ENCODE results near the gene POLG2. TPM values are rescaled to one million over a fixed set of nuclear protein-coding genes. Genes with fewer than 3 reads are reported as not detected.

Gene POLG2
- total and polyA plus RNA-seq, 9 of the 15 experiments (the other 6 are each of a cell fraction or from before 2014, with no cell fraction given): 13.4 to 44.8 (median 37.0) TPM

DNA sequence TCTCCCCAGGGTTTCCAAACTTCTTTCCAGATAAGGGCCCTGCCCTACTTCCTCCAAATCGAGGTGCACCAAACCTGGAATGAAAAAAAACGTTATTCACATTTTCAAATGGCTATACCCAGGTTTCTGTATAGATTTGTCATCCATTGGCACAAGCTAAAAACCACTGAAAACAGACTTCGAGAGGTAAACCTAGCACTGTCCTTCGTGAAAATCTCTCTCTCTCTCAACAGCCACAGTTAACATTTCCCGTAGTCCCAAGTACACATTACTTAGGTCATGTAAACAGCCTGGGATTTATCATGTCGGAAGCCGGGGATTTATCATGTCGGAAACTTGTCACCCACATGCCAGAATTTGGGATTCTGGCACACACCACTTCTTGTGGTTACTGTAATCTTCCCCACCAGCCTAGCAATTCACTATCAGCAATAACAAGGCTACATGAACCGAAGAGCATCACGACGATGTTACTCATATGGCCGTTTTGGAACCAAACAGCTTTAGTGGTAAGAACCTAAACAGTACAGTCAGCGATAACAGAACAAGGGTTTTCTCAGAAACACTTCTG, 8.0 kb upstream of the POLG2 start (continued):
- TF ChIP-seq SIX5 (IDR thresholded peaks at IDR 0.05; ENCODE audit: borderline replicate concordance in 1 of 2, insufficient read depth in 1 of 2, low read depth in 1 of 2, low read length in 2 of 2) (no peak), CBFA2T3 (IDR thresholded peaks at IDR 0.05) (peak; percentile 88), CHD4 (IDR thresholded peaks at IDR 0.05; ENCODE audit: insufficient read depth, insufficient replicate concordance, low read depth, low read length, poor library complexity, severe bottlenecking) (no peak), ZNF830 (CRISPR knock-in tag; IDR thresholded peaks at IDR 0.05) (no peak), SMAD2 (IDR thresholded peaks at IDR 0.05; ENCODE audit: low read depth, low read length) (no peak), TRIM28 (IDR thresholded peaks at IDR 0.05) (peak; percentile 82), MAZ (CRISPR knock-in tag; conservative IDR thresholded peaks at IDR 0.05 in 1 of 2, IDR thresholded peaks at IDR 0.05 in 1 of 2) (no peak), NCOA2 (IDR thresholded peaks at IDR 0.05; ENCODE audit: partially characterized antibody in 2 of 2) (no peak), HDAC3 (IDR thresholded peaks at IDR 0.05; ENCODE audit: borderline replicate concordance, partially characterized antibody) (no peak), HNRNPUL1 (IDR thresholded peaks at IDR 0.05; ENCODE audit: low read length) (peak; percentile 89), ZNF253 (CRISPR knock-in tag; conservative IDR thresholded peaks at IDR 0.05) (no peak), FOXA1 (IDR thresholded peaks at IDR 0.05; ENCODE audit: borderline replicate concordance) (no peak), ARID1B (IDR thresholded peaks at IDR 0.05) (peak; percentile 75), ZZZ3 (IDR thresholded peaks at IDR 0.05) (no peak), DNMT1 (IDR thresholded peaks at IDR 0.05) (no peak), NR2C1 (IDR thresholded peaks at IDR 0.05) (no peak), NR2C1 (tag; IDR thresholded peaks at IDR 0.05) (0 out of 2 replicates have a peak, but pooled peaks have one; percentile 5), CREB1 (IDR thresholded peaks at IDR 0.05) (no peak), CREB1 (CRISPR knock-in tag; IDR thresholded peaks at IDR 0.05) (no peak), KDM5B (IDR thresholded peaks at IDR 0.05; ENCODE audit: insufficient replicate concordance, low read depth, low read length) (no peak), BRD4 (IDR thresholded peaks at IDR 0.05) (no peak), RBM39 (optimal IDR thresholded peaks at IDR 0.05; ENCODE audit: low read depth, low read length) (peak; percentile 42), ZNF3 (CRISPR knock-in tag; IDR thresholded peaks at IDR 0.05) (no peak), ZNF584 (CRISPR knock-in tag; IDR thresholded peaks at IDR 0.05; ENCODE audit: low read depth) (no peak), NRF1 (conservative IDR thresholded peaks at IDR 0.05 in 1 of 2, IDR thresholded peaks at IDR 0.05 in 1 of 2) (no peak), CBX3 (IDR thresholded peaks at IDR 0.05; ENCODE audit: borderline replicate concordance in 1 of 2, low read length in 2 of 2) (no peak), MTA3 (IDR thresholded peaks at IDR 0.05; ENCODE audit: borderline replicate concordance) (no peak), ATF7 (IDR thresholded peaks at IDR 0.05) (no peak)
- TF ChIP-seq, protein P1, sequence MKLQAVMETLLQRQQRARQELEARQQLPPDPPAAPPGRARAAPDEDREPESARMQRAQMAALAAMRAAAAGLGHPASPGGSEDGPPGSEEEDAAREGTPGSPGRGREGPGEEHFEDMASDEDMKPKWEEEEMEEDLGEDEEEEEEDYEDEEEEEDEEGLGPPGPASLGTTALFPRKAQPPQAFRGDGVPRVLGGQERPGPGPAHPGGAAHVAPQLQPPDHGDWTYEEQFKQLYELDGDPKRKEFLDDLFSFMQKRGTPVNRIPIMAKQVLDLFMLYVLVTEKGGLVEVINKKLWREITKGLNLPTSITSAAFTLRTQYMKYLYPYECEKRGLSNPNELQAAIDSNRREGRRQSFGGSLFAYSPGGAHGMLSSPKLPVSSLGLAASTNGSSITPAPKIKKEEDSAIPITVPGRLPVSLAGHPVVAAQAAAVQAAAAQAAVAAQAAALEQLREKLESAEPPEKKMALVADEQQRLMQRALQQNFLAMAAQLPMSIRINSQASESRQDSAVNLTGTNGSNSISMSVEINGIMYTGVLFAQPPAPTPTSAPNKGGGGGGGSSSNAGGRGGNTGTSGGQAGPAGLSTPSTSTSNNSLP (IDR thresholded peaks at IDR 0.05; ENCODE audit: borderline replicate concordance, low read depth, low read length): no peak
- TF ChIP-seq, protein P2, sequence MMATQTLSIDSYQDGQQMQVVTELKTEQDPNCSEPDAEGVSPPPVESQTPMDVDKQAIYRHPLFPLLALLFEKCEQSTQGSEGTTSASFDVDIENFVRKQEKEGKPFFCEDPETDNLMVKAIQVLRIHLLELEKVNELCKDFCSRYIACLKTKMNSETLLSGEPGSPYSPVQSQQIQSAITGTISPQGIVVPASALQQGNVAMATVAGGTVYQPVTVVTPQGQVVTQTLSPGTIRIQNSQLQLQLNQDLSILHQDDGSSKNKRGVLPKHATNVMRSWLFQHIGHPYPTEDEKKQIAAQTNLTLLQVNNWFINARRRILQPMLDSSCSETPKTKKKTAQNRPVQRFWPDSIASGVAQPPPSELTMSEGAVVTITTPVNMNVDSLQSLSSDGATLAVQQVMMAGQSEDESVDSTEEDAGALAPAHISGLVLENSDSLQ (IDR thresholded peaks at IDR 0.05): no peak
